Mesendoderm (in vitro differentiated cells): ENCODE results near the gene ZNF418.
"Not testable (repeated sequence)": the region's sequence is repeated elsewhere in the genome, so short reads cannot be mapped to it uniquely, and the experiment has no call there.

ENCODE experiments used
- DNase-seq: peaks from one replicate; pipeline ENCODE4 v3.0.0; 2013
- H2AK5ac ChIP-seq: 2 replicates; pipeline ENCODE4 v1.6.1; 2013; ENCODE audit warnings: low read length, inconsistent platforms
- H2BK120ac ChIP-seq: 2 replicates; pipeline ENCODE4 v1.6.1; 2013; ENCODE audit warnings: low read depth, mild to moderate bottlenecking, low read length, moderate library complexity, mixed read lengths
- H2BK15ac ChIP-seq: replicated peaks from 2 replicates; pipeline ENCODE4 v1.6.1; 2013; ENCODE audit warnings: low read depth, mild to moderate bottlenecking, moderate library complexity
- H2BK5ac ChIP-seq: 2 replicates; pipeline ENCODE4 v1.6.1; 2013; ENCODE audit warnings: low read length, inconsistent platforms
- H3K18ac ChIP-seq: 2 replicates; pipeline ENCODE4 v1.6.1; 2013; ENCODE audit warnings: mild to moderate bottlenecking, low read length, mixed read lengths
- H3K23ac ChIP-seq: one replicate; pipeline ENCODE4 v1.6.1; 2013; ENCODE audit warnings: low read length
- H3K27ac ChIP-seq: 2 replicates; pipeline ENCODE4 v1.5.1; 2013; ENCODE audit warnings: low read depth, mild to moderate bottlenecking, inconsistent platforms, low read length, moderate library complexity
- H3K27me3 ChIP-seq: 2 replicates; pipeline ENCODE4 v1.6.1; 2013; ENCODE audit warnings: low read length, control low read depth, mild to moderate bottlenecking, inconsistent platforms; ENCODE audit not compliant: insufficient read depth, poor library complexity
- H3K36me3 ChIP-seq: 2 replicates; pipeline ENCODE4 v1.6.1; 2013; ENCODE audit warnings: low read length, inconsistent platforms; ENCODE audit not compliant: control insufficient read depth, insufficient read depth
- H3K4ac ChIP-seq: one replicate; pipeline ENCODE4 v1.6.1; 2013; ENCODE audit warnings: low read depth, mild to moderate bottlenecking, low read length, moderate library complexity
- H3K4me1 ChIP-seq: 2 replicates; pipeline ENCODE4 v1.6.1; 2013; ENCODE audit warnings: low read depth, low read length, inconsistent platforms; ENCODE audit not compliant: control insufficient read depth
- H3K4me2 ChIP-seq: 2 replicates; pipeline ENCODE4 v1.6.1; 2013; ENCODE audit warnings: low read length
- H3K4me3 ChIP-seq: 2 replicates; pipeline ENCODE4 v1.5.1; 2013; ENCODE audit warnings: mild to moderate bottlenecking, low read length
- H3K56ac ChIP-seq: one replicate; pipeline ENCODE4 v1.6.1; 2013; ENCODE audit warnings: low read length
- H3K79me1 ChIP-seq: 2 replicates; pipeline ENCODE4 v1.6.1; 2013; ENCODE audit warnings: low read length, inconsistent platforms
- H3K79me2 ChIP-seq: 2 replicates; pipeline ENCODE4 v1.6.1; 2013; ENCODE audit warnings: mild to moderate bottlenecking, low read length; ENCODE audit not compliant: control insufficient read depth, insufficient read depth
- H3K9ac ChIP-seq: 2 replicates; pipeline ENCODE4 v1.6.1; 2013; ENCODE audit warnings: low read length, inconsistent platforms
- H4K5ac ChIP-seq: one replicate; pipeline ENCODE4 v1.6.1; 2013; ENCODE audit warnings: low read length
- H4K8ac ChIP-seq: one replicate; pipeline ENCODE4 v1.6.1; 2013; ENCODE audit warnings: low read depth, mild to moderate bottlenecking, control low read depth, low read length, moderate library complexity
- WGBS: extraction: QIAGEN DNeasy Blood & Tissue Kit; methylation state at CpG from one replicate; pipeline ENCODE4 v1.1.7; 2013; ENCODE audit warnings: low lambda C conversion rate, missing lambda C conversion rate; ENCODE audit not compliant: insufficient coverage; ENCODE audit errors: extremely low coverage; 5-methylcytosine and 5-hydroxymethylcytosine counted together

ZNF418 gene

DNA sequence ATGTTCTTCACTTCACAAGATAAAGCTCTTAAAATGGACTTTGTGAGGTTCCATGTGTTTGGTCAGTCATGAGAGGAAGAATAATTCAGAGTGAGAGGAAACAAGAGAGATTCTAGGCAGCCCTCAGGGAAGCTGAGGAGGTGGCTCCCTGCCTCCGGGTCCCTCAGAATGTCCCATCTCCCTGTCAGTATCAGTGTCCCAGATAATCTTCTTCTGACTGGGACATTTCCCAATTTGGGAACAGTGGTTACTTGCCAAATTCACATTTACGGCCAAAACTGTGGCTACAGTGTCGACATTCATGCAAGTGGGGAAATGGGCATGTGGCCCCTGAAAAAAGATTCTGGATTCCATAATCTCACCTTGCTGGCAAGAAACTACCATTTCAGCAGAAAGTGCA lies 27.8 kb downstream of the ZNF418 start:
- no peak overlapping the region for H3K9ac ChIP-seq
- H3K4ac ChIP-seq, result no peak overlapping the region
- no peak overlapping the region for H3K18ac ChIP-seq
- no CpG with 5 or more reads among the region's 3 CpGs for WGBS
- no peak overlapping the region for H3K23ac ChIP-seq
- H3K27ac ChIP-seq, result no peak overlapping the region
- H2BK120ac ChIP-seq, result no peak overlapping the region
- no peak overlapping the region for H3K56ac ChIP-seq
- H3K27me3 ChIP-seq, result no peaks in the 10 kb centered on the region
- H3K4me2 ChIP-seq, result no peak overlapping the region
- no peak overlapping the region for H4K5ac ChIP-seq
- H3K79me2 ChIP-seq, result no peaks in the 10 kb centered on the region
- no peak overlapping the region for H3K4me3 ChIP-seq
- no peak overlapping the region for H2BK5ac ChIP-seq
- H3K79me1 ChIP-seq, result peaks cover 2% of the 10 kb centered on the region
- H3K4me1 ChIP-seq, result no peaks in the 10 kb centered on the region
- no peak overlapping the region for H2AK5ac ChIP-seq
- DNase-seq, result no peak
- H4K8ac ChIP-seq, result no peak overlapping the region
- H2BK15ac ChIP-seq, result no peak overlapping the region
- H3K36me3 ChIP-seq, result peaks cover 2% of the 10 kb centered on the region

DNA sequence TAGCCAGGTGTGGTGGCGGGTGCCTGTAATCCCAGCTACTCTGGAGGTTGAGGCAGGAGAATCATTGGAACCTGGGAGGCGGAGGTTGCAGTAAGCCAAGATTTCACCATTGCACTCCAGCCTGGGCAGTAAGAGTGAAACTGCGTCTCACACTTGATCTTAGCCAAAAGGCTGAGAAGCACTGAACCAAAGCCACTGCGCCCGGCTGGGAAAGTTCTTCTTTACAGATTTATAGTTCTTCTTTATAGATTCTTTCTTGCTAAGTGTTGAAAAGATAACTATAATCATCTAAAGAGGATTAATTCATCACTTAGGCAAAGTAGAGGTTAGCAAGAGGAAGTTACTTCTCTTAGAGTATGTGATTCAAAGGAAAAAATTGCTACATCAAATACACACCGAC lies 29.9 kb downstream of the ZNF418 start:
- Histone ChIP-seq H2BK120ac (no peak overlapping the region), H2BK15ac (no peak overlapping the region)
- WGBS, result no CpG with 5 or more reads among the region's 6 CpGs

DNA sequence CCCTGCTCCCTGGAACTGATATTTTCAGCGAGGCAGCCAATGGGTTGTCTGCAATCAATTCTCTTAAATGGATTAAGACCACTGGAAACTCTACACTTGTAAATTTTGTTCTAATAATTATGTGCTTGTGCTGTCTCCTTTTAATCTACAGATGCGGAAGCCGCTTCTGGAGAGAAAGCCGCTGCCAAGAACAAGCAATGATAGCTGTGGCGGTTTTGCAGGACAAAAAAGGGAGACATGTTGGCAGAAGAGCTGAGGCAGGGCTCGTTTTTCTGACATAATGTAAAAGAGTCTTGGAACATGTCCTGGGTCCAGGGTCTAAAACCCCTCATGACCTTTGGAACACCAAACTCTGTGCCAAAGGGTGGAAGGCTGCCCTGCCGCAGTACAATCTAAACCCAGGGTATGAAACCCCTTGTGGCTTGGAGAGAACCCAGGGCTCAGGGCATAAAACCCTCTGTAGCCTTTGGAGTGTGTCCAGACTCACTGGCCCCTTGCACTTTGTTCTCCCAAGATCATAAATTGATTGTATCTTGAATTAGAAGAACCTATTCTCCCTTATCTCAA lies 31.5 kb downstream of the ZNF418 start:
- DNase-seq, result no peak
- Histone ChIP-seq H4K8ac (no peak overlapping the region), H3K79me2 (no peaks in the 10 kb centered on the region), H3K27ac (no peak overlapping the region), H2BK5ac (no peak overlapping the region), H3K36me3 (peaks cover 2% of the 10 kb centered on the region), H3K56ac (no peak overlapping the region), H3K18ac (no peak overlapping the region), H3K4ac (no peak overlapping the region), H3K23ac (no peak overlapping the region), H3K4me1 (no peaks in the 10 kb centered on the region), H2AK5ac (no peak overlapping the region), H4K5ac (no peak overlapping the region), H3K4me3 (no peak overlapping the region), H2BK15ac (no peak overlapping the region), H3K79me1 (no peaks in the 10 kb centered on the region), H3K27me3 (no peaks in the 10 kb centered on the region), H3K9ac (no peak overlapping the region), H3K4me2 (no peak overlapping the region), H2BK120ac (no peak overlapping the region)
- WGBS, result no CpG with 5 or more reads among the region's 7 CpGs

More for the DNA sequence above, 29.9 kb downstream of the ZNF418 start:
- Histone ChIP-seq H2AK5ac (no peak overlapping the region), H2BK5ac (no peak overlapping the region), H4K8ac (no peak overlapping the region), H3K27ac (no peak overlapping the region), H3K27me3 (no peaks in the 10 kb centered on the region), H3K18ac (no peak overlapping the region), H3K36me3 (peaks cover 2% of the 10 kb centered on the region), H3K4ac (no peak overlapping the region), H3K4me1 (no peaks in the 10 kb centered on the region), H3K79me1 (no peaks in the 10 kb centered on the region), H3K23ac (no peak overlapping the region), H3K9ac (no peak overlapping the region), H4K5ac (no peak overlapping the region), H3K4me3 (no peak overlapping the region), H3K56ac (no peak overlapping the region), H3K79me2 (no peaks in the 10 kb centered on the region), H3K4me2 (no peak overlapping the region)
- DNase-seq, result no peak

DNA sequence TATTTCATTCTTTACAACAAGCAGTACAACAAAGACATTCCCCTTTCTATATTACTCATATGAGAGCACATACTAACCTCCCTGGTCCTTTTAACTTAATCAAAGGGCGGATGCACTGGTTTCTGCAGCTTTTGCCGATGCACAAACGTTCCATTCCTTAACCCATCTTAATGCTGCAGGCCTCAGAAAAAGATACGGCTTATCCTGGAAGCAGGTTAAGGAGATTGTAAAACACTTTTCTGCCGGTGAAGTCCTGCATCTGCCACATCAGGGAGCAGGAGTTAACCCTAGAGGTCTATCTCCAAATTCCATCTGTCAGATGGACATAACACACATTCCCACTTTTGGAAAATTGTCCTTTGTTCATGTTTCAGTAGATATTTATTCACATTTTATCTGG lies 34.9 kb downstream of the ZNF418 start:
- Histone ChIP-seq H3K9ac (no peak overlapping the region), H2BK5ac (no peak overlapping the region), H2BK15ac (no peak overlapping the region), H3K36me3 (no peaks in the 10 kb centered on the region), H3K23ac (no peak overlapping the region), H3K27ac (no peak overlapping the region), H3K4me1 (no peaks in the 10 kb centered on the region), H3K79me2 (no peaks in the 10 kb centered on the region), H3K79me1 (no peaks in the 10 kb centered on the region), H3K18ac (no peak overlapping the region), H3K56ac (no peak overlapping the region), H3K4ac (no peak overlapping the region), H3K4me3 (no peak overlapping the region), H4K8ac (no peak overlapping the region), H2AK5ac (no peak overlapping the region), H4K5ac (no peak overlapping the region), H2BK120ac (no peak overlapping the region), H3K27me3 (no peaks in the 10 kb centered on the region), H3K4me2 (no peak overlapping the region)
- DNase-seq, result no peak
- WGBS, result no CpG with 5 or more reads among the region's 5 CpGs

DNA sequence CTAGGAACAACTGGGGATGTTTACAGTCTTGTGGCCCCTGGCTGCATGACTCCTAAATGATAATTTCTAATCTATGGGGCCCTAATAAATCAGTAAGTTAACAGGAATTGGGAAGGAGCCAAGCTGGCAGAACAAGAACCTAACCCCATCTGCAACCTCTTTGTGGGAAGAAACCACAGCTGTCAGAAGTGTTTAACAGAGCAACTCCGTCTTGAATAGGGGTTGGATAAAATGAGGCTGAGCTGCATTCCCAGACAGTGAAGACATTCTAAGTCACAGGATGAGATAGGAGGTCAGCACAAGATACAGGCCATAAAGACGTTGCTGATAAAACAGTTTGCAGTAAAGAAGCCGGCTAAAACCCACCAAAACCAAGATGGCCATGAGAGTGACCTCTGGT lies 44.5 kb downstream of the ZNF418 start:
- not testable (repeated sequence) for H3K4me1 ChIP-seq, H3K27ac ChIP-seq, H3K4ac ChIP-seq, H3K27me3 ChIP-seq, H4K5ac ChIP-seq, H3K23ac ChIP-seq, H3K9ac ChIP-seq, H4K8ac ChIP-seq, H2BK120ac ChIP-seq, H3K56ac ChIP-seq, H3K4me3 ChIP-seq, H3K79me1 ChIP-seq, H2AK5ac ChIP-seq, H2BK5ac ChIP-seq, H2BK15ac ChIP-seq, H3K18ac ChIP-seq, H3K36me3 ChIP-seq, H3K4me2 ChIP-seq
- peak; percentile 74 for DNase-seq
- WGBS, result no CpG with 5 or more reads among the region's 3 CpGs
- H3K79me2 ChIP-seq, result peaks cover 25% of the 10 kb centered on the region

DNA sequence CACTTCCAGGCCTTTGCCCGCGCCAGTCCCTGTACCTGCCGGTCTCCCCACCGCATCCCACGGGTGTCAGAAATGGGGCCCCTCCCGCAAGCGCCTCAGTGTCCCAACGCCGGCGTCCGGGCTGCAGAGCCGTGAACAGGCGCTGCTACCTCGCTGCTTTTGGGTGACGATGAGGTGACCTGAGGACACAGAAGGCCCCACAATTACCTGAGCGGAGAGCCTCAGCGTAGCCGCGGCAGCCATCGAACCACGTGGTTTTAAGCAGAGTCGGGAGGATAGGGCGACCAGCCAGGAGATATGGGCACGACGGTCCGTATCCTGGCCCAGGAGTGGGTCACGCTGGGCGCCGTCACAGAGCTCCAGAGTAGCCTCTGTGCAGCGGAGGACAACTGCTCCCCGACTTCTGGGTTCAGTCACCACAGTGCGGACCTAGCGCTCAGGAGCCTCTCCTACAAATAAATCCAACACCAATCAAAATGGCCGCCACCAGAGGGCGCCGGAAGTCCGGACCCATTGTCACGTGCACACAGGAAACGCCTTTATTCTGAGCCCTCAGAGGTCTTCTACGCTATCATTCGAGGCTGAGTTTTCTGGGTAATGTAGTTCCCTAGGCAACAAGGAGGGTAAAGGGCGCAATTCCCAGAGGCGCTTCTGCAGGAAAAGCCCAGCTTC lies 46.5 kb downstream of the ZNF418 start, which contains the start of gene ZNF814:
TSS of gene ZNF814 (minus strand) at position 478 of the 672 bp plus-strand sequence. CDS start at position 243, 235 bp downstream.
- Histone ChIP-seq H3K79me1 (peaks cover 3% of the 10 kb centered on the region), H3K18ac (peak within 1 kb of the TSS; percentile 78), H3K56ac (peak within 1 kb of the TSS; percentile 88), H3K27me3 (no peaks in the 10 kb centered on the region), H2BK120ac (no peak within 1 kb of the TSS), H3K9ac (peak within 1 kb of the TSS; percentile 84), H3K27ac (peak within 1 kb of the TSS; percentile 6), H4K8ac (no peak within 1 kb of the TSS), H2BK5ac (peak within 1 kb of the TSS; percentile 2), H3K36me3 (no peaks in the 10 kb centered on the region), H3K79me2 (peaks cover 43% of the 10 kb centered on the region), H3K23ac (no peak within 1 kb of the TSS), H3K4me2 (peak within 1 kb of the TSS; percentile 45), H3K4me3 (peak within 1 kb of the TSS; percentile 60), H2BK15ac (no peak within 1 kb of the TSS), H3K4ac (peak within 1 kb of the TSS; percentile 74), H3K4me1 (peaks cover 3% of the 10 kb centered on the region), H2AK5ac (no peak within 1 kb of the TSS), H4K5ac (no peak within 1 kb of the TSS)
- no CpG with 5 or more reads among the region's 43 CpGs for WGBS
- peak; percentile 99 for DNase-seq
